Activated T-helper 1 cell treated with anti-CD3 and anti-CD28 coated beads, Interleukin-12 subunit alpha, Interleukin-12 subunit beta, Interleukin-2, Interleukin-4 antibody, amounts not matched to agents 30 ng/mL and 10 ng/mL and 1 ng/mL, durations not matched to agents 14 hours and 24 hours and 36 hours (primary cell): ENCODE results near the gene PGC. TPM values are rescaled to one million over a fixed set of nuclear protein-coding genes. Genes with fewer than 3 reads are reported as not detected.

Source experiments
- DNase-seq: peaks from one replicate; pipeline ENCODE4 v3.0.0; 2021; ENCODE audit warnings: low spot score
- H3K27ac Mint-ChIP-seq: one replicate; pipeline ENCODE4 v1.8.0; 2021; ENCODE audit warnings: mild to moderate bottlenecking, mixed read lengths
- H3K27me3 Mint-ChIP-seq: one replicate; pipeline ENCODE4 v1.8.0; 2022; ENCODE audit warnings: mild to moderate bottlenecking, moderate library complexity, mixed read lengths; ENCODE audit not compliant: insufficient read depth
- H3K36me3 Mint-ChIP-seq: one replicate; pipeline ENCODE4 v1.8.0; 2021; ENCODE audit warnings: low read depth, mixed read lengths
- H3K4me1 Mint-ChIP-seq: one replicate; pipeline ENCODE4 v1.8.0; 2021; ENCODE audit warnings: low read depth, mixed read lengths
- H3K4me3 Mint-ChIP-seq: one replicate; pipeline ENCODE4 v1.8.0; 2021; ENCODE audit warnings: mild to moderate bottlenecking, moderate library complexity, mixed read lengths
- H3K9me3 Mint-ChIP-seq: one replicate; pipeline ENCODE4 v1.8.0; 2021; ENCODE audit warnings: mixed read lengths
- intact Hi-C: fragments of 100-400 bp; cut with micrococcal nuclease; formaldehyde crosslinking; loops from one replicate; pipeline ENCODE4 v1.15.1; 2024
- total RNA-seq: library from RNA; stranded (reverse); gene quantifications from 2 replicates; pipeline ENCODE4 v1.2.3, GENCODE V29; 2022

PGC gene
- total RNA-seq, 1 donor from 2014 or later: 0.60 TPM

DNA sequence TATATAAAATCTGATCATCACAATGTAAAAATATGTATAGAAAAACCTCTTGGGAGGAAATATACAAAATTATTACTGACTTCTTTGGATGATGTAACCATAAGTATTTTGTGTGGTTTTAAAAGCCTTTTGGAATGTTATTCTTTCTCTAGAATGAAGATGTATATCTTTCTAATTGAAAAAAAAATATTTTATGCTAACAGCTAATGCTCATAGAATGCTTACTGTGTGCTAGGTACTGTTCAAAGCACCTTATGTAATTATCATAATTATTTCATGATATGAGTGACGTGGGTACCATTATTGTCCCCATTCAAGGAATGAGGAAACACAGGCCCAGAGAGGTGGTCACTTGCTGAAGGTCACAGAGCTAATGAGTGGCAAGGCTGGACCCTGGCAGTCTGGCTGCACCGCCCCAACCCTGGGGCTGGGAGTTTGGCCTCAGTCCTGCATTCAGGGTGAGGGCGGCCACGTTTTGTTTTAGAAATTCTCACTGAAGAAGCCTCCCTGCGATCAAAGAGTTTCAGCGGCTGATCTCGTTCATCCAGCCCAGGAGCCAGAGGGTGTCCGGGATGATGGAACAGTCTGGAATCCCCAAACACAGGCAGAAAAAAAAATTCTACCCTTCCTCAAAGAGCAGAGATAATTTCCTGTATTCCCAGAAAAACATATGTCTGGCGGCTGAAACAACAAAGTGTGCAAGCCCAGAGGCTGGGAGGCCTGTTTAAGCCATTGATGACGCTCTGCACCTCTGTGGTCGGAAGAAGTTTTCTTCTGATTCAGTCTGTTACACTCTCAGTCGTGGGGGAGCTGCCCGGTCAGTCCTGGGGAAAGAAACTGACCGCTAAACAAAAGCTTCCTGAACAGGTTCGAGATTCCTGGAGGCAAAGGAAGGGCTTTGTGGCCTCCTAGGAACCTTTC, 49.1 kb downstream of the PGC start:
- H3K9me3 Mint-ChIP-seq: no peaks in the 10 kb centered on the region
- DNase-seq: no peak
- no peaks in the 10 kb centered on the region for H3K4me1 Mint-ChIP-seq
- intact Hi-C loops: no loop called here
- no peaks in the 10 kb centered on the region for H3K36me3 Mint-ChIP-seq
- H3K4me3 Mint-ChIP-seq: no peak overlapping the region
- no peak overlapping the region for H3K27ac Mint-ChIP-seq
- H3K27me3 Mint-ChIP-seq: no peaks in the 10 kb centered on the region

DNA sequence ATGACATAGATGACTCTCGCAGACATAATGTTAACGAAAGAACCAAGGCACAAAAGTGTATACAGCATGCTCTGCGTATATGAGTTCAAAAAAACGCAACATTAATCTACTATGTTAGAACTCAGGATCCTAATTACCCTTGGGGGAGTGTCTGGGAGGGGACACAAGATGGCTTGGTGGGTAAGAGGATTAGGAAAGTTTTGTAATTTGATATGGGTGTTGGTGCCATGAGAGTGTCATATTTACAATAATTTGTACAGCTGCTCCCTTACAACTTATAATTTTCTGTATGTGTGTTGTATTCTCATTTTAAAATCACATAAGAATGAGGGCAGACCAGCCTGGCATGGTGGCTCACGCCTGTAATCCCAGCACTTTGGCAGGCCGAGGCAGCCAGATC, 50.4 kb downstream of the PGC start:
- Mint-ChIP-seq H3K4me3 (no peak overlapping the region), H3K9me3 (no peaks in the 10 kb centered on the region), H3K27ac (no peak overlapping the region), H3K36me3 (peaks cover 2% of the 10 kb centered on the region), H3K4me1 (no peaks in the 10 kb centered on the region), H3K27me3 (no peaks in the 10 kb centered on the region)
- DNase-seq: no peak
- intact Hi-C loops: no loop called here

DNA sequence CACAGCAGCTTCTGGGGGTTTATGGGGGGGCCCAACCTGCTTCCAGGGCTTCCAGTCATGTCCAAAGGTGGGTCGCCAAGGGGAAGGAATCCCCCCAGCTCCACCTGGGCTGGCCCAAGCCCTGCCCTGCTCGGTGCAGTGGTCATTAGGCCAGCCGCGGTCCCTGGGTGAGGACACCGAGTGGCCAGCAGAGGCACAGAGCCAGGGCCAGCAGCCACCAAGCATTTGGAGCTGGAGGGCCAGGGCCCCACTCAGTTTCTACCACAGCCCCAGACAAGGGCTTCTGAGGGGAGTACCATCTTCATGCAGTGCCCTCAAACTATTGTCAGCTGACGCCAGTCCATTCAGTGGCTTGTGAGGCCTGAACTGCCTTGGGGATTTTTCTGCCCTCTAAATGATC, 51.4 kb downstream of the PGC start:
- intact Hi-C loops: no loop called here
- Mint-ChIP-seq H3K36me3 (peaks cover 5% of the 10 kb centered on the region), H3K4me1 (no peaks in the 10 kb centered on the region), H3K27ac (no peak overlapping the region), H3K9me3 (no peaks in the 10 kb centered on the region), H3K4me3 (no peak overlapping the region), H3K27me3 (no peaks in the 10 kb centered on the region)
- DNase-seq: no peak

DNA sequence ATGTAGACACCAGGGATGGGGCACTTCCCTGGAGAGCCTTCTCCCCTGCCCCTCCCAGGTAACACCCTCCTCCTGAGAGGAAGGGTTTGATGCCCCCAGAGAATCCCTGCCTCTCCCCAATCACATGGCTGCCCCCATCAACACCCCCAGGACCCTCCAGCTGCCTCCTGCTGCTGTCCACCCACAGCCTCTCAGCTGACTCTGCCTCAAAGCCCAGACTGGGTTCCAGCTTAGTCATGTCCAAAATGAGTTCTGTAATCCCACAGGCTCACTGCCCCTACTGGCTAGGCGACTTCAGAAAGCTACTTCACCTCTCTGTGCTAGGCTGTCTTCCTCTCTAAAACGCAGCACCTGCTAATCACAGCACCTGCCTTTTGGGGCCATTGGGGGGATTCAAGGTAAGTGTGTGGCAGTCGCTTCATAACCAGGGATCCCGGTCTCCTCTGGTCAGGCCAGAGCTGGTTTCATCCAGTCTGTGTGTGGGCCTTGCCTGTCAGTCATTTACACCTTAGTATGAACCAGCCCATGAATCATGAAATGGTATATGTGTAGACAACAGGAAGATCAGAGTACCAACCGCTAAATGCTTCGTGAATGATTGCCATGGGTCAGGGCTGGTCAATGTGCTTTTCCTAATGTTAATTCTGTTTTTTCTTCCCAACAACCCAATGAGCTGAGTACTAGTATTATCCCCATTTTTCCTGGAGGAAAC, 52.2 kb downstream of the PGC start:
- H3K27me3 Mint-ChIP-seq: no peaks in the 10 kb centered on the region
- intact Hi-C loops: no loop called here
- DNase-seq: no peak
- H3K4me3 Mint-ChIP-seq: no peak overlapping the region
- H3K27ac Mint-ChIP-seq: no peak overlapping the region
- peaks cover 5% of the 10 kb centered on the region for H3K36me3 Mint-ChIP-seq
- no peaks in the 10 kb centered on the region for H3K9me3 Mint-ChIP-seq
- H3K4me1 Mint-ChIP-seq: no peaks in the 10 kb centered on the region

DNA sequence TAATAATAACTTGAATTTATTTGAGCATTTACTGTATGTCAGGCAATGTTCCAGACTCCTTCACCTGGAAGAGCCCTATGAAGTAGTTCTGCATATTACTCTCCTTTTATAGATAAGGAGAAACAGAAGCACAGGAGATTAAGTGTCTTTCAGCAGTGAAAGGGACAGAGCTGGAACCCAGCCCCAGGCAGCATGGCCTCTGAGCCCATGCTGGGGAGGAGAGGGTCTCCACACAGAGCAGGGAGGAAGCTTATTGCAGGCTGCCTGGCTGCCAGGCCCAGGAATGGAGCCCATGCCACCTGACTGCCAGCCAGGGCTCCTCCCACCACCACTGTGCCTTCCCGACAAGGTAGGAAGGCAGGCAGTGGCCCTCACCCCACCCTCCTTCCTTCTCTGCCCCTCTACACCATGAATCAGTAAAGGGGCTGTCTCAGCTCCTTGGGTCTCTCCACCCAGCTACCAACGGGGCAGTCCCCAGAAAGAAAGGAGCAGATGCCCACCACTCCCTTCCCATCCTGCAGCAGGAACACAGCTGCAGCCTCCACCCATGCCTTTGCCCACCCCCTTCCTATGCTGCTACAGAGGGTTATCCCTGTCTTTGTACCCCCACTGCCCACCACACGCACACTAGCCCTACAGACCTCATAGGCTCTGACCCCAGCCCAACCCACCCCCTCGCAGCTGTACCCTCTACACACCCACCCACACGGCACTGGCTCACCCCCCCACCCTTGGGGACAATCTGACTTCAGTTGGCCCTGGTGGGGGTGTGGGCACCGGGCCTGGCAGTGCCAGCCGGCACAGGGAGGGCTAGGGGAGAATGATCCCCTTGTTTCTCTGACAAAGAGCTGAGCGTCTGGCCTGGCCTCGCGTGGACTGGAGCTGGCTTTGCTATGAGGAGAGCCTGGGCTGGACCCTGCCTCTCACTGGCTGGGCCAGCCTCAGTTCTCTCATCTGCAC, 53.6 kb downstream of the PGC start:
- H3K36me3 Mint-ChIP-seq: peaks cover 5% of the 10 kb centered on the region
- H3K4me3 Mint-ChIP-seq: no peak overlapping the region
- H3K9me3 Mint-ChIP-seq: no peaks in the 10 kb centered on the region
- no peaks in the 10 kb centered on the region for H3K27me3 Mint-ChIP-seq
- H3K4me1 Mint-ChIP-seq: no peaks in the 10 kb centered on the region
- intact Hi-C loops: no loop called here
- no peak for DNase-seq
- no peak overlapping the region for H3K27ac Mint-ChIP-seq

DNA sequence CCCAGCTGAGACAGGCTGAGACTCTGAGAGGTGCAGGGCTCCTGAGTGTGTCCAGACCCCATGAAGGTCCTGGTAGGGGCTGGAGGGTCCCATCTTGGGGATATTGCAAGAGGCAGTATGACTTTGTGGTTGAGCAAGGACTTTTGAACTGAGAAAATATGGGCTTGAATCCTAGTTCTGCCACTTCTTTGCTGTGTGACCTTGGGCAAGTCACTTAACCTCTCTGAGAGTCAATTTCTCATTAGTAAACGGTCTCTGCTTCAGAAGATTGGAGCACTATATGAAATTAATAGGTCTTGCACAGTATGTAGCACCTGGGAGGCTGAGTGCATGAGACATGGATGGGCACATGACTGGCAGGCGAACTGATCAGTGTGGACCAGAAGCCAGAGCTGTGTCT, 54.5 kb downstream of the PGC start:
- intact Hi-C loops: no loop called here
- Mint-ChIP-seq H3K9me3 (no peaks in the 10 kb centered on the region), H3K4me1 (no peaks in the 10 kb centered on the region), H3K36me3 (peaks cover 8% of the 10 kb centered on the region), H3K27ac (no peak overlapping the region), H3K4me3 (no peak overlapping the region), H3K27me3 (no peaks in the 10 kb centered on the region)
- DNase-seq: no peak

DNA sequence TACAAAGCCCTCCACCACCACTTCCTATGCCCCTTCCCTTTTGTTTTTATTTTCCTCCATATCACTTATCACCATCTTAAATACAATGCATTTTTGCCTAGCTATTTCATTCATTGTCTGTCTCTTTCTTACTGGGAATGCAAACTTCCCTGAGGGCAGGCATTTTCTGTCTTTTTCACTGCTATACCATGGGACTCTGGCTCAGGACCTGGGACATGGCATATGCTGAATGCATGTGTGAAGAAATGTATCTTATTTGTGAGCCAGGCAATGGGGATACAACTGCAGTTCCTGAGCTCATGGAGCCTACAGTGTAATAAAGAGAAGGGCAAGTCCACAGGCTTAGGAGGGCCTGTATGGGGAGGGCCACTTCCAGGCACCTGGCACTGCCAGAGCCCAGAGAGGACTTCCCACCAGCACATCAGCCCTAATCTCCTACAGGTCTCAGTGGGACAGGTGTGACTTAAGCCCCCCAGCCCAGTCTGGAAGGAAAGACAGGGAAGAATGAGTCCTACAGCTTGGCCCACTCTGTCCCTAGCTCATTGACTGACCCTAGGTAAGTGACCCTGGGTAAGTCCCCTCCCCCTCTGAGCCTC, 55.0 kb downstream of the PGC start:
- no peak overlapping the region for H3K4me3 Mint-ChIP-seq
- intact Hi-C loops: no loop called here
- H3K4me1 Mint-ChIP-seq: no peaks in the 10 kb centered on the region
- no peaks in the 10 kb centered on the region for H3K27me3 Mint-ChIP-seq
- H3K36me3 Mint-ChIP-seq: peaks cover 10% of the 10 kb centered on the region
- H3K27ac Mint-ChIP-seq: no peak overlapping the region
- H3K9me3 Mint-ChIP-seq: no peaks in the 10 kb centered on the region
- no peak for DNase-seq

DNA sequence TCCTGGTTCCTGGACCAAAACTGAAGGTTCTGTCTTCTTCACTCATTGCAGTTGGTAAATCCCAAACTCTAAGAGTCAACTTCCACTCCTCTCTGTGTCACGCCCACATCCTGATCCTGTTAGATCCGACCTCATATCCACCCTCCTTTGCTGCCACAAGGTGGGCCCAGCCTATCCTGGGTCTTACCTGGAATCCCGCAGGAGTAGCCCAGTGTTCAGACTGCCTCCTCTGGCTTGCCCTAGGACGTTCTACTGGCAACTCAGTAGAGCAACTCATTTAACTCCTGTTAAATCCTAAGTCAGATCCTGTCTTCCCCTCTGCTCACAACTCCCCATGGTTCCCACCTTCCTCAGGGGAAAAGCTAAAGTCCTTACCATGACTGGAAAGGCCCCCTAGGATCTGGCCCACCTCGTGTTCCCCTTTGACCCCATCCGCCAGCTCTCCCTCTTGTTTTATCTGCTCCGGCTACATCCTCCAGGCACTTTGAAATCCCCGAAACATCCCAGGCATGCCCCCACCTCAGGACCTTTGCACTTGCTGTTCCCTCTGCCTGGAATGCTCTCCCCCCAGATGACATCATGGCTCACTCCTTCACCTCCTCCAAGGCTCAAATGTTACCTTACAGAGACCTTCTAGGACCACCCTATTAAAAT, 55.6 kb downstream of the PGC start:
- Mint-ChIP-seq H3K9me3 (no peaks in the 10 kb centered on the region), H3K4me1 (no peaks in the 10 kb centered on the region), H3K27me3 (no peaks in the 10 kb centered on the region), H3K27ac (no peak overlapping the region), H3K36me3 (peaks cover 10% of the 10 kb centered on the region), H3K4me3 (no peak overlapping the region)
- DNase-seq: no peak
- intact Hi-C loops: no loop called here

DNA sequence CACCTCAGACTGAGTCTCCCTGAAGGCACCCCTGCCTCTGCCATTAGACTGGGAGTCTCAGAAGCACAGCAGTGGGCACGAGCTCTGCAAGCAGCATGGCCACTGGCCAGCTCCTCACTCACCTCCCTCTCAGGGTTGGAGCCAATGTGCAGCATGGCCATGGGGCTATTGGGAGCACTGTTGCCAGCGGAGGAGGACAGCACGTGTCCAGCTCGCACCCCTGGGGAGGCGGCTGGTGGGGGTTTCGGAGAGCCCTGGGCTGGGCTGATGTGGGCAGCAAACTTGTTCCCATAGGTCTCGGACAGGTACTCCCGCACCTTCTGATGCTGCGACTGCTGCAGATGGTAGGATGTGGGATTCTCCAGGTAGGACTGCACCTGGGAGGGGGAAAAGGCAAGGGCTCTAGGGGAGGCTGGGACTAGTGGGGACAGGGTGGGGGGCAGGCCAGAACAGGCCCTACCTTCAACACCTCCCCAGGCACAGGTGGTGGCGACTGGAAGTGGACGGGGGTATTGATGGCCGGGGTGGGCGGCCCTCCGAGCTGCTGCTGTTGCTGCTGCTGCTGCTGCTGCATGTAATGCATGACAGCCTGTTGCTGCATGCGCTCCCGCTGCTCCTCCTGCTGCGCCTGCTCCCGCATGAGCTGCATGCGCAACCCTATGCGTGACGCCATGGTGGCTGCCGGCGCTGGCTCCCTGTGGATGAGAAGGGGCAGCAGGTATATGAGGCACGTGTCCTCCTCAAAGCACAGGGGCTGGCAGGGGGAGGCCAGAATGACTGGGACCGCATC, 56.5 kb downstream of the PGC start:
- intact Hi-C loops: no loop called here
- no peak overlapping the region for H3K27ac Mint-ChIP-seq
- H3K9me3 Mint-ChIP-seq: no peaks in the 10 kb centered on the region
- no peak overlapping the region for H3K4me3 Mint-ChIP-seq
- no peaks in the 10 kb centered on the region for H3K27me3 Mint-ChIP-seq
- peaks cover 10% of the 10 kb centered on the region for H3K36me3 Mint-ChIP-seq
- no peak for DNase-seq
- H3K4me1 Mint-ChIP-seq: no peaks in the 10 kb centered on the region

DNA sequence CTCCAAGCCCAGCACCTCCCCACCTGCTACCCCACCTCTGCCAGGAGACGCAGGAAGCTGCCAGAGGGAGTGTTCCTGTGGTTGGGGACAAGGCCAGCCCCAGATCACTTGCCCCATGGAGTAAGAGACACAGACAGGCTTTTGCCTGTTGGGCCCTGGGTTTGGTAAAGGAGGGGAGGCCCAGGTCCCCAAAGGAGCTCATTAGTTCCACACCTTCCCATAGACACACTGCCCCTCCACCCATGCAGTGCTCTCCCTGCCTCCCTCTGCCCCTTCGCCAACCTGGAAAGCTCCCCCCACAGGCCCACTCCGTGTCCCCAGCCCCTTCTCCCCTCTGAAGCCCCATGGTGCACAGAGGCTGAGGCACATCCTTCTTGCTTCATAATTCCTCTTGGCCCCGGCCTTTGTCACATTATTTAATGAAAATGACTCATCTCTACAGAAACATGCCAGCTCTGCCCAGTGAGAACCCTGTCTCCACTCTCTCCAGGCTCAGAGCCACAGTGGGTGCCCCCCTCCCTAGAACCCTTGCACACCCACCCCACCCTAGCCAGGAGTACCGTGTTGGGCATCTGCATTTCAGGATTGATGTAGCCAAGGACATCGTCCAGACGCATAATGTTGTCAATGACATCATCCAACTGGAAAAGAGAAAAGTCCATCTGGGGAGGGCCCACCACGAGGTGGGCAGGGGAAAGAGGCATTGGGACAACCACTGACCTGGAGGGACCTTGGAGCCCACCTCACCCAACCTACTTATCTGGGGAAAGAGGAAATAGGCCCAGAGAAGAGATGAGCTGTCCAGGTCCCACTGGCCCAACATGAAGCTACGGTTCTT, 57.8 kb downstream of the PGC start:
- no peak for DNase-seq
- intact Hi-C loops: no loop called here
- Mint-ChIP-seq H3K27me3 (no peaks in the 10 kb centered on the region), H3K27ac (no peak overlapping the region), H3K36me3 (peaks cover 10% of the 10 kb centered on the region), H3K4me3 (no peak overlapping the region), H3K9me3 (no peaks in the 10 kb centered on the region), H3K4me1 (no peaks in the 10 kb centered on the region)
